HepG2 (cell line): ENCODE measurements around the gene PPP2R2D.

Source experiments
- ETV5 ChIP-seq: IDR thresholded peaks from 2 replicates; pipeline ENCODE4 v1.6.1; 2018; ENCODE audit warnings: missing biosample characterization, missing genetic modification reagents, inconsistent platforms, borderline replicate concordance
- JARID2 ChIP-seq: sonication (generic); formaldehyde crosslinking; IDR thresholded peaks from 2 replicates; pipeline ENCODE4 v1.8.1; 2023; ENCODE audit warnings: missing genetic modification reagents, inconsistent platforms; ENCODE audit not compliant: insufficient replicate concordance
- RFX5 ChIP-seq: IDR thresholded peaks from 2 replicates; pipeline ENCODE4 v1.6.1; 2011; ENCODE audit warnings: low read depth, low read length, improper control_type of control experiment
- ZNF17 ChIP-seq: sonication (generic); formaldehyde crosslinking; IDR thresholded peaks from 2 replicates; pipeline ENCODE4 v1.5.0; 2020; ENCODE audit warnings: mild to moderate bottlenecking, missing genetic modification reagents
- TF ChIP-seq, protein P1 (sequence below): sonication (generic); formaldehyde crosslinking; IDR thresholded peaks from 2 replicates; pipeline ENCODE4 v1.4.0; 2020; ENCODE audit warnings: missing genetic modification reagents, mild to moderate bottlenecking, borderline replicate concordance
- TF ChIP-seq, protein P2 (sequence below): sonication (generic); formaldehyde crosslinking; IDR thresholded peaks from 2 replicates; pipeline ENCODE4 v1.5.0; 2020; ENCODE audit warnings: missing genetic modification reagents, mild to moderate bottlenecking, borderline replicate concordance
- TF ChIP-seq, protein P3 (sequence below): sonication (generic); formaldehyde crosslinking; IDR thresholded peaks from 2 replicates; pipeline ENCODE4 v1.5.0; 2020; ENCODE audit warnings: missing genetic modification reagents

DNA sequence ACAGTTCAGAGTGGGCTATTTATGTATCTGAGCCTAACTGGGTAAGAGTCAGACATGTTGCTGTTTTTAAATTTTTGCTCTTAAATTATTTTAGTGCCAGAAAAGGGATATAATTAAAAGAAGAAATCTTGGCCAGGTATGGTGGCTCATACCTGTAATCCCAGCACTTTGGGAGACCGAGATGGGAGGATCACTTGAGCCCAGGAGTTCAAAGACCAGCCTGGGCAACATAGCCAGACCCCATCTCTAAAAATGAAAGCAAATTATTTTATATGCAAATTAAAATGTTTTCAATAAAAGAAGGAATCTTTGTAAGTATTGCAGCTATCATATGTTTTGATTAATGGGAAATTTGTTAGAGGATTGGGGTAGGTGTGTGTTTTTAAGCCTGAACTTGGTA, 41.6 kb downstream of the PPP2R2D start:
- TF ChIP-seq, protein P1, sequence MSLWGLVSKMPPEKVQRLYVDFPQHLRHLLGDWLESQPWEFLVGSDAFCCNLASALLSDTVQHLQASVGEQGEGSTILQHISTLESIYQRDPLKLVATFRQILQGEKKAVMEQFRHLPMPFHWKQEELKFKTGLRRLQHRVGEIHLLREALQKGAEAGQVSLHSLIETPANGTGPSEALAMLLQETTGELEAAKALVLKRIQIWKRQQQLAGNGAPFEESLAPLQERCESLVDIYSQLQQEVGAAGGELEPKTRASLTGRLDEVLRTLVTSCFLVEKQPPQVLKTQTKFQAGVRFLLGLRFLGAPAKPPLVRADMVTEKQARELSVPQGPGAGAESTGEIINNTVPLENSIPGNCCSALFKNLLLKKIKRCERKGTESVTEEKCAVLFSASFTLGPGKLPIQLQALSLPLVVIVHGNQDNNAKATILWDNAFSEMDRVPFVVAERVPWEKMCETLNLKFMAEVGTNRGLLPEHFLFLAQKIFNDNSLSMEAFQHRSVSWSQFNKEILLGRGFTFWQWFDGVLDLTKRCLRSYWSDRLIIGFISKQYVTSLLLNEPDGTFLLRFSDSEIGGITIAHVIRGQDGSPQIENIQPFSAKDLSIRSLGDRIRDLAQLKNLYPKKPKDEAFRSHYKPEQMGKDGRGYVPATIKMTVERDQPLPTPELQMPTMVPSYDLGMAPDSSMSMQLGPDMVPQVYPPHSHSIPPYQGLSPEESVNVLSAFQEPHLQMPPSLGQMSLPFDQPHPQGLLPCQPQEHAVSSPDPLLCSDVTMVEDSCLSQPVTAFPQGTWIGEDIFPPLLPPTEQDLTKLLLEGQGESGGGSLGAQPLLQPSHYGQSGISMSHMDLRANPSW (CRISPR knock-in tag) = no peak
- TF ChIP-seq RFX5 (no peak), JARID2 (CRISPR knock-in tag) (no peak), ETV5 (no peak), ZNF17 (no peak)
- TF ChIP-seq, protein P2, sequence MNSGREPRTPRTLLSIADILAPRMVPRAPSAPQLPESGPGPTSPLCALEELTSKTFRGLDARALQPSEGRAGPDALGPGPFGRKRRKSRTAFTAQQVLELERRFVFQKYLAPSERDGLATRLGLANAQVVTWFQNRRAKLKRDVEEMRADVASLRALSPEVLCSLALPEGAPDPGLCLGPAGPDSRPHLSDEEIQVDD = no peak
- TF ChIP-seq, protein P3, sequence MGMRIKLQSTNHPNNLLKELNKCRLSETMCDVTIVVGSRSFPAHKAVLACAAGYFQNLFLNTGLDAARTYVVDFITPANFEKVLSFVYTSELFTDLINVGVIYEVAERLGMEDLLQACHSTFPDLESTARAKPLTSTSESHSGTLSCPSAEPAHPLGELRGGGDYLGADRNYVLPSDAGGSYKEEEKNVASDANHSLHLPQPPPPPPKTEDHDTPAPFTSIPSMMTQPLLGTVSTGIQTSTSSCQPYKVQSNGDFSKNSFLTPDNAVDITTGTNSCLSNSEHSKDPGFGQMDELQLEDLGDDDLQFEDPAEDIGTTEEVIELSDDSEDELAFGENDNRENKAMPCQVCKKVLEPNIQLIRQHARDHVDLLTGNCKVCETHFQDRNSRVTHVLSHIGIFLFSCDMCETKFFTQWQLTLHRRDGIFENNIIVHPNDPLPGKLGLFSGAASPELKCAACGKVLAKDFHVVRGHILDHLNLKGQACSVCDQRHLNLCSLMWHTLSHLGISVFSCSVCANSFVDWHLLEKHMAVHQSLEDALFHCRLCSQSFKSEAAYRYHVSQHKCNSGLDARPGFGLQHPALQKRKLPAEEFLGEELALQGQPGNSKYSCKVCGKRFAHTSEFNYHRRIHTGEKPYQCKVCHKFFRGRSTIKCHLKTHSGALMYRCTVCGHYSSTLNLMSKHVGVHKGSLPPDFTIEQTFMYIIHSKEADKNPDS (CRISPR knock-in tag) = no peak
